ENCODE results near the gene ACSL5. TPM values are rescaled to one million over a fixed set of nuclear protein-coding genes. Genes with fewer than 3 reads are reported as not detected.

ACSL5 gene
- total and polyA plus RNA-seq, 2 donors (not counting 3 experiments of a cell fraction or from before 2014, with no cell fraction given) = 1.5 to 2.1 TPM

GRCh38 chr10:112409299-112409698 is 35.4 kb downstream of the ACSL5 start:
- POLR2A ChIA-PET = no interaction called here
- intact Hi-C loops (cut with micrococcal nuclease) = no loop called here
- no peak for FAIRE-seq

More at GRCh38 chr10:112409299-112409698, 35.4 kb downstream of the ACSL5 start:
- no peaks in the 10 kb centered on the region for H4K20me1 ChIP-seq (replicated peaks; ENCODE audit: control insufficient read depth, extremely low read depth, insufficient read depth, low read length)
- H3K9me3 ChIP-seq (replicated peaks; ENCODE audit: control insufficient read depth, insufficient read depth, low read length) = no peaks in the 10 kb centered on the region
- H3K79me2 ChIP-seq (ENCODE audit: control insufficient read depth, insufficient read depth, low read length) = no peaks in the 10 kb centered on the region
- no peak overlapping the region for H3K4me3 ChIP-seq (replicated peaks in 1 of 3; ENCODE audit: insufficient read depth in 1 of 3, low read depth in 1 of 3, low read length in 3 of 3)
- no peaks in the 10 kb centered on the region for H3K9me1 ChIP-seq (replicated peaks; ENCODE audit: control insufficient read depth, extremely low read depth, insufficient read depth, low read length)
- H3K27ac ChIP-seq (ENCODE audit: insufficient read depth, low read depth, low read length) = no peak overlapping the region
- no TSS peak for BruUV-seq (replicated peaks)
- H3K4me1 ChIP-seq (ENCODE audit: control insufficient read depth, extremely low read depth, insufficient read depth, low read length) = peaks cover 10% of the 10 kb centered on the region
- no peak for DNase-seq (ENCODE audit: low read depth, low spot score)
- TF ChIP-seq JUN (IDR thresholded peaks at IDR 0.05; ENCODE audit: borderline replicate concordance, insufficient read depth, insufficient read length, low read depth) (no peak), GATA2 (IDR thresholded peaks at IDR 0.05; ENCODE audit: insufficient read depth, insufficient read length, low read depth, low read length) (no peak), POLR2A (IDR thresholded peaks at IDR 0.05; ENCODE audit: low read depth, low read length) (no peak), EZH2 (IDR thresholded peaks at IDR 0.05; ENCODE audit: borderline replicate concordance, low read depth, low read length, severe bottlenecking) (no peak), POLR2AphosphoS5 (IDR thresholded peaks at IDR 0.05; ENCODE audit: insufficient read depth, low read depth, low read length) (no peak), MYC (IDR thresholded peaks at IDR 0.05; ENCODE audit: low read depth, low read length) (no peak), FOS (IDR thresholded peaks at IDR 0.05; ENCODE audit: borderline replicate concordance, insufficient read depth, low read length) (no peak)
- TF ChIP-seq, protein P1, sequence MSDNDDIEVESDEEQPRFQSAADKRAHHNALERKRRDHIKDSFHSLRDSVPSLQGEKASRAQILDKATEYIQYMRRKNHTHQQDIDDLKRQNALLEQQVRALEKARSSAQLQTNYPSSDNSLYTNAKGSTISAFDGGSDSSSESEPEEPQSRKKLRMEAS (IDR thresholded peaks at IDR 0.05; ENCODE audit: insufficient read depth, insufficient read length) = no peak
- TF ChIP-seq, protein P2, sequence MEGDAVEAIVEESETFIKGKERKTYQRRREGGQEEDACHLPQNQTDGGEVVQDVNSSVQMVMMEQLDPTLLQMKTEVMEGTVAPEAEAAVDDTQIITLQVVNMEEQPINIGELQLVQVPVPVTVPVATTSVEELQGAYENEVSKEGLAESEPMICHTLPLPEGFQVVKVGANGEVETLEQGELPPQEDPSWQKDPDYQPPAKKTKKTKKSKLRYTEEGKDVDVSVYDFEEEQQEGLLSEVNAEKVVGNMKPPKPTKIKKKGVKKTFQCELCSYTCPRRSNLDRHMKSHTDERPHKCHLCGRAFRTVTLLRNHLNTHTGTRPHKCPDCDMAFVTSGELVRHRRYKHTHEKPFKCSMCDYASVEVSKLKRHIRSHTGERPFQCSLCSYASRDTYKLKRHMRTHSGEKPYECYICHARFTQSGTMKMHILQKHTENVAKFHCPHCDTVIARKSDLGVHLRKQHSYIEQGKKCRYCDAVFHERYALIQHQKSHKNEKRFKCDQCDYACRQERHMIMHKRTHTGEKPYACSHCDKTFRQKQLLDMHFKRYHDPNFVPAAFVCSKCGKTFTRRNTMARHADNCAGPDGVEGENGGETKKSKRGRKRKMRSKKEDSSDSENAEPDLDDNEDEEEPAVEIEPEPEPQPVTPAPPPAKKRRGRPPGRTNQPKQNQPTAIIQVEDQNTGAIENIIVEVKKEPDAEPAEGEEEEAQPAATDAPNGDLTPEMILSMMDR (IDR thresholded peaks at IDR 0.05; ENCODE audit: extremely low read depth in 1 of 2, insufficient read depth in 1 of 2, low read depth in 1 of 2, low read length in 2 of 2) = no peak
- H3K9ac ChIP-seq (replicated peaks; ENCODE audit: extremely low read depth, insufficient read depth, low read length) = no peak overlapping the region
- H3K27me3 ChIP-seq (ENCODE audit: control insufficient read depth in 2 of 2, insufficient read depth in 2 of 2, low read length in 2 of 2) = no peaks in the 10 kb centered on the region
- CTCF ChIA-PET = interaction anchor here (0.7 kb wide), 3 partner anchors 16 to 100 kb away, joined by 3 read pairs; no protein-coding TSS in a partner anchor
- no peak overlapping the region for H2AFZ ChIP-seq (ENCODE audit: low read depth, low read length)
- H3K4me2 ChIP-seq (ENCODE audit: insufficient read depth, low read length) = no peak overlapping the region
- dilution Hi-C loops (cut with MboI; ENCODE audit: extremely low pct_ligation_motif_present, low sequenced_read_pairs) = no loop called here
- no peaks in the 10 kb centered on the region for H3K36me3 ChIP-seq (ENCODE audit: control insufficient read depth in 2 of 2, extremely low read depth in 1 of 2, insufficient read depth in 2 of 2, low read length in 2 of 2)

Measured in endothelial cell of umbilical vein (primary cell).